GM10266 (cell line): Measurements from ENCODE around the gene RIGI.
"Not testable (repeated sequence)": the region's sequence is repeated elsewhere in the genome, so short reads cannot be mapped to it uniquely, and the experiment has no call there.

Source experiments
- DNase-seq: peaks from one replicate; pipeline ENCODE4 v3.0.0; 2012; ENCODE audit errors: extremely low spot score
- CTCF ChIP-seq: IDR thresholded peaks from 2 replicates; pipeline ENCODE4 v1.5.1; 2012; ENCODE audit warnings: mild to moderate bottlenecking, low read depth; ENCODE audit not compliant: control insufficient read depth, insufficient read depth; ENCODE audit errors: missing control alignments

The RIGI gene

GRCh38 chr9:32533336-32533735 lies 7.3 kb upstream of the RIGI start:
- DNase-seq, result no peak
- no peak for TF ChIP-seq CTCF

DNA sequence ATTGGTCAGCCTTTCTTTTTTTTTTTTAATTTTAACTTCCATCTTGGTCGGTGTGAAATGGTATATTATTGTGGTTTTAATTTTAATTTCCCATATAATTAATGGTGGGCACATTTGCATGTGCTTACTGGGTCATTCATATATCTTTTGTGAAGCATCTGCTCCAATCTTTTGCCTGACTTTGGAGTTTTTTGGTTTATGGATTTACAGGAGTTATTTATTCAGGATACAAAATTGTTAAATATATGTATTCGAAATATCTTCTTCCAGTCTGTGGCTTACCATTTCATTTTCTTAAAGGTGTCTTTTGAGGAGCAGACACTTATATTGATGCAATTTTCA lies 682 bp upstream of the RIGI start:
- no peak for TF ChIP-seq CTCF
- DNase-seq, result no peak

DNA sequence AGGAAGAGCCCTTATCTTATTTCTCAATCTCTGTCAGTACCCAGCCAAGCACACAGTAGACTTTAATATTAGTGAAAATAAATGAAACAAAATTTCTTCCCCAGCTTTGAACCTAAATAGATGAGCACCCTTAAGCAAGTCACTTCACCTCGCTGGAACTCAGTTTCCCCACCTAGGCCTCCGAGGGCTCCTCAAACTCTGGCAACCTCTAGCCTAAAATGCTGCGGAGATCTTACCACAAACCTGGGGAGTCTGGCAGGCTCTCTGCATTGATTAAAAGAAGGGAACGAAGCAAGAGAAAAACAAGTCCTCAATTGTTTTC lies 326 bp downstream of the RIGI start:
- no peak for DNase-seq
- no peak for TF ChIP-seq CTCF

DNA sequence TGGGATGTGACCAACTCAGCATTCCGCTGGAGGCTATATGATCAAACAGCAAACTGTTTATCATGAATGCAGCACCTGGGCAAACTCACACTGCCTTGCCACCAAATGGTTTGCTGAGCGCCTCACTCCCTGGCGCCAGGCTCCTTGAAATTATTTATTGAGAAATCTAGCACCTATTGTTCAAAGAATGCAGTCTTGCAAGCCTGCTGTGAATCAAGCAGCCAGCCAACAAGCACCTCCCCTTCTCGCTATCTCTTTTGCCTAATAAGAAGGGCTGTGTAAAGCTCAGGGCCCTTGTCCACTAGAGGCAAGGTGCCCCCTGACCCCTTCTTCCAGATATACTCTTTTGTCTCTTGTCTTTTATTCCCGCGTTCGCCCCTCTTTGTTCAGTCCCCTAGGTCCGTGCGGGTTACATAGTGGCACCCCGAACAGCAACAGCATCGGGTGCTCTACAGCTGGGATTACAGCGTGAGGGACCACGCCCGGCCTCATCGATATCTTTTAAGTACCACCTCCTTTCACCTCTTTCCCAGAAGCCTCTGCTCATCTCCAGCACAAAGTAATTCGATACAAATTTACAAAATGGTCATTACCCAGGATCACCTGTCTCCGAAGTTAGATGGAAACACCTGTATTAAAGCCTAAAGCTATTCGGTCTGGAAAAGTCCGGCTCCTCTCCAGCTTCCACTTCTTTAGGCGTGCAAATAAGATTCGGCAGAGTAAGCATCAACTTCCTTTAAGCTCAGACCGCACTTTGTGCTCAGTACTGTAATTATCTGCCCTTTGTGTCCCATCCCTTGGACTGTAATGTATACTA lies 896 bp downstream of the RIGI start:
- no peak for DNase-seq
- TF ChIP-seq CTCF, result no peak

DNA sequence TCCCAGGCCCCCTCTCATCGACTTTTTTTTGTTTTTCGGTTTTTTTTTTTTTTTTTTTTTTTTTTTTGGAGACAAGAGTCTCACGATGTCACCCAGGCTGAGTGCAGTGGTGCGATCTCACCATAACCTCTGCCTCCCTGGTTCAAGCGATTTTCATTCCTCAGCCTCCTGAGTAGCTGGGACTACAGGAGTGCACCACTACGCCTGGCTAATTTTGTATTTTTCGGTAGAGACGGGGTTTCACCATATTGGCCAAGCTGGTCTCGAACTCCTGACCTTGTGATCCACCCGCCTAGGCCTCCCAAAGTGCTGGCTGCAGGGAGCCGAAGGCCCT lies 1.5 kb downstream of the RIGI start:
- not testable (repeated sequence) for DNase-seq

DNA sequence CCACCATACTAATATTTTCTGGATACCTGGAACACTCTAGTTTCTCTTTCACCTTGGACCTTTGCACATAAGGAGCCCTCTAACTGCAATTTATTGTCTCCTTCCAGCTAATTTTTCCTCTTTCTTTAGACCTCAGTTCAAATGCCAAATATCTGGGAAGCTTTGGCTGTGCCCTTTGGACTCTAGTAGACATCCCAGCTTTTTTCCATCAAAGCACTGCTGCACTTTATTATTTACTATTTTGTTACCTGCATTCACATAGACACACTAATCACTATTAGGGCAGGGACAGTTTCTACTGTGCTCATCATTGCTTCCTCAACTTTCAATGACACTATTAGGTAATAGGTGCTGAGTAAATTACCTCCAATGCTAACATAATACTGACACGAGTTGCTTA lies 2.1 kb downstream of the RIGI start:
- TF ChIP-seq CTCF, result no peak
- no peak for DNase-seq

DNA sequence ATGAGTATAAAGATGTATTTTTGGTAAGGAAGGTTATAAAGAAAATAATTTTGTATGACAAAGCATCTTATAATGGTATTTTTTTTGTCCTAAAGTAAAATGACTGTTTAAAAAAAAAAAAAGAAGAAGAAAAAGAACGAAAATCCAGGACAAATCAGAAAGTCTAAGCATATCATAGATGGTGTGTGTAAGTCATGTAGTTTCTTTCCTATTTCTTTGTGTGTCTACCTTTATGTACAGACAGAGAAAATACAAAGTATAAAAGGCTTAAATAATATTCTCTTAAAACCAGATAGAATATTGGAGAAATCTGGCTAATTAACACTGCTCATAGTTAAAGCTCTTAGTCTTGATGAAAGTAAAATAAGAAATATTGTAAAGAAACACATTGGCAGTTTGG lies 7.7 kb downstream of the RIGI start:
- no peak for DNase-seq
- no peak for TF ChIP-seq CTCF

- TF ChIP-seq CTCF, result no peak
- no peak for DNase-seq
Measured at GRCh38 chr9:32516241-32516640, 9.8 kb downstream of the RIGI start.
